VCaP (cell line): Measurements from ENCODE around the gene FAM181A.

Experiments used
- H3K27ac ChIP-seq: fragments of 450-650 bp; 2 replicates; pipeline ENCODE4 v1.5.1; 2017
- TF ChIP-seq, protein P1 (sequence below): fragments of 450-650 bp; conservative IDR thresholded peaks from 2 replicates; pipeline ENCODE4 v1.5.1; 2017; ENCODE audit warnings: mild to moderate bottlenecking, moderate library complexity

The FAM181A gene

GRCh38 chr14:93926245-93926872 is 785 bp upstream of the FAM181A start:
- no peak overlapping the region for H3K27ac ChIP-seq
- TF ChIP-seq, protein P1, sequence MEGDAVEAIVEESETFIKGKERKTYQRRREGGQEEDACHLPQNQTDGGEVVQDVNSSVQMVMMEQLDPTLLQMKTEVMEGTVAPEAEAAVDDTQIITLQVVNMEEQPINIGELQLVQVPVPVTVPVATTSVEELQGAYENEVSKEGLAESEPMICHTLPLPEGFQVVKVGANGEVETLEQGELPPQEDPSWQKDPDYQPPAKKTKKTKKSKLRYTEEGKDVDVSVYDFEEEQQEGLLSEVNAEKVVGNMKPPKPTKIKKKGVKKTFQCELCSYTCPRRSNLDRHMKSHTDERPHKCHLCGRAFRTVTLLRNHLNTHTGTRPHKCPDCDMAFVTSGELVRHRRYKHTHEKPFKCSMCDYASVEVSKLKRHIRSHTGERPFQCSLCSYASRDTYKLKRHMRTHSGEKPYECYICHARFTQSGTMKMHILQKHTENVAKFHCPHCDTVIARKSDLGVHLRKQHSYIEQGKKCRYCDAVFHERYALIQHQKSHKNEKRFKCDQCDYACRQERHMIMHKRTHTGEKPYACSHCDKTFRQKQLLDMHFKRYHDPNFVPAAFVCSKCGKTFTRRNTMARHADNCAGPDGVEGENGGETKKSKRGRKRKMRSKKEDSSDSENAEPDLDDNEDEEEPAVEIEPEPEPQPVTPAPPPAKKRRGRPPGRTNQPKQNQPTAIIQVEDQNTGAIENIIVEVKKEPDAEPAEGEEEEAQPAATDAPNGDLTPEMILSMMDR, result no peak

- TF ChIP-seq, protein P1, result no peak
These were observed 629 bp downstream of the FAM181A start for GRCh38 chr14:93927800-93928145.

DNA sequence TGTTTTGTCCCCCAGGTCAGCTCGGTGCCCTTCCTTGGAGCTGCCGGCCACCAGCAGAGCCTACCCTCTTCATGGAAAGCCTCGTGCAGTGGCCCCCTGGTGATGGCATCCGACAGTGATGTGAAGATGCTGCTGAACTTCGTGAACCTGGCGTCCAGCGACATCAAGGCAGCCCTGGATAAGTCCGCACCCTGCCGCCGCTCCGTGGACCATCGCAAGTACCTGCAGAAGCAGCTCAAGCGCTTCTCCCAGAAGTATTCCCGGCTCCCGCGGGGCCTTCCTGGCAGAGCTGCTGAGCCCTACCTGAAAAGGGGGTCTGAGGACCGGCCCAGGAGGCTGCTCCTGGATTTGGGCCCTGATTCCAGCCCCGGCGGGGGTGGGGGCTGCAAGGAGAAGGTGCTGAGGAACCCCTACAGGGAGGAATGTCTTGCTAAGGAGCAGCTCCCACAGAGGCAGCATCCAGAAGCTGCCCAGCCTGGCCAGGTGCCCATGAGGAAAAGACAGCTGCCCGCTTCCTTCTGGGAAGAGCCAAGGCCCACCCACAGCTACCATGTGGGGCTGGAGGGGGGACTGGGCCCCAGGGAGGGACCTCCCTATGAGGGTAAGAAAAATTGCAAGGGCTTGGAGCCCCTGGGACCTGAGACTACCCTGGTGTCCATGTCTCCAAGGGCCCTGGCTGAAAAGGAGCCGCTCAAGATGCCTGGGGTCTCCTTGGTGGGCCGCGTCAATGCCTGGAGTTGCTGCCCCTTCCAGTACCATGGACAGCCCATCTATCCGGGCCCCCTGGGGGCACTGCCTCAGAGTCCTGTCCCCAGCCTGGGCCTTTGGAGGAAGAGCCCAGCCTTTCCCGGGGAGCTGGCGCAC is 1.3 kb downstream of the FAM181A start:
- H3K27ac ChIP-seq, result no peak overlapping the region
- TF ChIP-seq, protein P1, result no peak

More at GRCh38 chr14:93927800-93928145, 629 bp downstream of the FAM181A start:
- H3K27ac ChIP-seq, result no peak overlapping the region

DNA sequence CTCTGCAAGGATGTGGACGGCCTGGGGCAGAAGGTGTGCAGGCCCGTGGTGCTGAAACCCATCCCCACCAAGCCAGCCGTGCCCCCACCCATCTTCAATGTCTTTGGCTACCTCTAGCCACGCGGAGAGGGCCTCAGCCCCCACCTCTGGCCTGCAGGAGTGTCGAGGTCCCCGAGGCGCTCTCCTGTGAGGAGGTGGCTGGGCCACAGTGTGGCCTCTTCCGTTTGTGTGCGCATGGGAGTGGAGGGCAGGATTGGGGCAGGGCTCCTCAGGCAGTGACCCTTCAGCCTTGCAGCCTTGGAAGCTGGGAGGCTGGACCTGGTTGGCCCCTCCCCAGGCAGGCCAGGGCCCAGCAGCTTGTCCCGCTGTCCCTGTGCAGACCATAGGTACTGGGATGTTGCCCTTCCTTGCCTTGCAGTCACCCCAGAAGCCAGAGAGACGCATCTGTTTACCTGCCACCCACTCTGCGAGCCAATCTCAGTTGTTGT is 1.9 kb downstream of the FAM181A start:
- TF ChIP-seq, protein P1, result no peak

DNA sequence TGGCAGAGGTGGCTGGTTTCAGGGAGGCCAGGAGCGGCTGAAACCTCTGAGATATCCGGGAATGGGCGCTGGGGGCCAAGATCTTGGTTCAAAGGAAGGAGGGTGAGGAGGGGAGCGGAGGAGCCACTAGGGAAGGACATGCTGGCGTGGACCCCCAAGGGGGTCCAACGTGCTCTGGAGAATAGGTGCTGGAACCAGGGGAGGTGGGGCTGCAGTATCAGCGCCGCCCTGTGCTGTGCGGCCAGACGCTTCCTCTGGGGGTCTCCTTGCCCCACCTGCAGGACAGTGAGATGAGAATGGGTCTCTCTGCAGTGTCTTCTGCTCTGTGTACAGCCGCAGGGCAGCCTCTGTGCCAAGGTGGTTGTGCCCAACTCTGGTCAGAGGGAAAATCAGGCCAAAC is 2.5 kb downstream of the FAM181A start:
- no peak overlapping the region for H3K27ac ChIP-seq
- TF ChIP-seq, protein P1, result no peak

More for the DNA sequence above, 1.9 kb downstream of the FAM181A start:
- no peak overlapping the region for H3K27ac ChIP-seq

GRCh38 chr14:93930296-93930988 is 3.3 kb downstream of the FAM181A start:
- no peak overlapping the region for H3K27ac ChIP-seq
- TF ChIP-seq, protein P1, result no peak

DNA sequence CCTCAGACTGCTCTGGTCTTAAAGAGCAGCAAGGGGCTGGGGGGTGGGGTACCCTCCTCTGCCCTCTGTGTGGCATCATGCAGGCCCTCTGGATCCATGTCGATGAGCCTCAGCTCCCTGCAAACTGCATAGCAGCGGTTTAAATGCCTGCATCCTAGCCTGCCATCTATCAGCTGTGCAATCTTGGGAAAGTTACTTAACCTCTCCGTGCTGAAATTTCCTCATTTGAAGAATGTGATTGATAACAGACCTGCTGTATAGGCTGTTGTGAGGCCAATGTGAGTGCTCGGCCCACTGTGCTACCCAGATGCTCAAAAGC is 3.8 kb downstream of the FAM181A start:
- H3K27ac ChIP-seq, result no peak overlapping the region
- TF ChIP-seq, protein P1, result no peak
